Fibroblast of villous mesenchyme (primary cell): ENCODE results near the gene SLCO2A1. TPM values are rescaled to one million over a fixed set of nuclear protein-coding genes. Genes with fewer than 3 reads are reported as not detected.

ENCODE experiments used
- DNase-seq: peaks from one replicate; pipeline ENCODE4 v3.0.0-alpha.2; 2010; ENCODE audit warnings: low read depth
- H3K4me3 ChIP-seq: 2 replicates; pipeline ENCODE4 v1.5.1; 2011; ENCODE audit warnings: low read depth, mild to moderate bottlenecking, low read length
- total RNA-seq: library from RNA; depleted of rRNA; stranded (reverse); fragments of >200 nt; gene quantifications from 2 replicates; pipeline ENCODE4 v1.2.3, GENCODE V29; 2012
- TF ChIP-seq, protein P1 (sequence below): IDR thresholded peaks from 2 replicates; pipeline ENCODE4 v1.5.1; 2012; ENCODE audit warnings: low read depth, mild to moderate bottlenecking, low read length; ENCODE audit not compliant: insufficient read depth

Gene SLCO2A1
- total RNA-seq, 1 donor = 0.43 TPM

DNA sequence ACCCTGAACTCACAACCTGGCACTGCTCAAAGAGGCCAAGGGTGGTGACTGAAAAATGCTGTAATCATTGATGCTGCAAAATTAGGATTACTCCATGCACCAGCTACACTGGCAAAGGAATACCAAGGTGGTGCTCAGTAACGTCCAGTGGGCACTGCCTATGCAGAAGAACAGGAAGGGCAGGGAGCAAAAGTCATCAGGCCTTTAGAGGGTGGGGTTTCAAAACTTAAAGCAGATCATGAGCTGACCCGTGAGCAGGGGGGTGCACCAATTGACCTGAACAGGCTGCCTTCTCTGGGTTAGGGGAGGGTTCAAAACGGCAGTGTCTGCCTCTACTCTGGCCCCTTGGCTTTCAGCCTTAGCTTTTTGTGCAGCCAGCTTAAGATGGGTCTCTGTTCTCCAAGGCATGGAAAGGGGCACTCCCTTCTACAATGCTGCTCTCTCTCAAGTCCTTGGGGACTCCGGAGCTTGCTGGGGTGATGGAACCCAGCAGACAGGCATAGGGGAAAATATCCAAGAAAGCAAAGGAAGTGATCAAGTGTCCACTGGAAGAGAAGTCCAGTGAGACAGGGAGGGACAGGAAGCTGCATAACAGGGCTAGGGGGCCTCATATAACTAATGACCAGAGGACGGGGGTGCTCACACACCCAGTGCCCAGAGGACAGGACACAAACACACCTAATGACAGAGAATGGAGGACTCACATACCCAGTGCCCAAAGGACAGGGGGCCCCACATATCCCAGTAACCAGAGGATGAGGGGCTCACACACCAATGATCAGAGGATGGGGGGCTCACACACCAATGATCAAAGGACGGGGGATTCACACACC, 145.5 kb downstream of the SLCO2A1 start:
- H3K4me3 ChIP-seq = no peak overlapping the region
- TF ChIP-seq, protein P1, sequence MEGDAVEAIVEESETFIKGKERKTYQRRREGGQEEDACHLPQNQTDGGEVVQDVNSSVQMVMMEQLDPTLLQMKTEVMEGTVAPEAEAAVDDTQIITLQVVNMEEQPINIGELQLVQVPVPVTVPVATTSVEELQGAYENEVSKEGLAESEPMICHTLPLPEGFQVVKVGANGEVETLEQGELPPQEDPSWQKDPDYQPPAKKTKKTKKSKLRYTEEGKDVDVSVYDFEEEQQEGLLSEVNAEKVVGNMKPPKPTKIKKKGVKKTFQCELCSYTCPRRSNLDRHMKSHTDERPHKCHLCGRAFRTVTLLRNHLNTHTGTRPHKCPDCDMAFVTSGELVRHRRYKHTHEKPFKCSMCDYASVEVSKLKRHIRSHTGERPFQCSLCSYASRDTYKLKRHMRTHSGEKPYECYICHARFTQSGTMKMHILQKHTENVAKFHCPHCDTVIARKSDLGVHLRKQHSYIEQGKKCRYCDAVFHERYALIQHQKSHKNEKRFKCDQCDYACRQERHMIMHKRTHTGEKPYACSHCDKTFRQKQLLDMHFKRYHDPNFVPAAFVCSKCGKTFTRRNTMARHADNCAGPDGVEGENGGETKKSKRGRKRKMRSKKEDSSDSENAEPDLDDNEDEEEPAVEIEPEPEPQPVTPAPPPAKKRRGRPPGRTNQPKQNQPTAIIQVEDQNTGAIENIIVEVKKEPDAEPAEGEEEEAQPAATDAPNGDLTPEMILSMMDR = no peak
- no peak for DNase-seq

DNA sequence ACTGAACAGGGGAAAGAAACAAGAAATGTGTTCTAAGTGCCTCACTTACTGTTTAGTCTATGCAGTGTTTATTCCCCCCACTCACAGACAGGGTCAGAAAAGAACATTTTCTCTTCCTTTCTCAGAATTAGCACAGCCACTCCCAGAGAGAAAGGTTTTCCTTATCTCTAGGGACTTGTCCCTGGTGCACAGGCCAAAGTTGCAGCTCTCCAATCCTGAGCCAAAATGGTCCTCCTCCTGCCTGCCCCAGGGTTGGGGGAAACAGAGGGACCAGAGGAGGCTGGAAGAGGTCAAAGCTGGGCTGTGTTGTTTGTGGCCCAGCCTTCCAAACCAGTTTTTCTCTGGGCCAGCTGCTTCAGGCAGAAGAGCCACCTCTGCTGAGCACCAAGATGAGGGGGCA, 146.1 kb downstream of the SLCO2A1 start:
- no peak for DNase-seq
- TF ChIP-seq, protein P1 = no peak

DNA sequence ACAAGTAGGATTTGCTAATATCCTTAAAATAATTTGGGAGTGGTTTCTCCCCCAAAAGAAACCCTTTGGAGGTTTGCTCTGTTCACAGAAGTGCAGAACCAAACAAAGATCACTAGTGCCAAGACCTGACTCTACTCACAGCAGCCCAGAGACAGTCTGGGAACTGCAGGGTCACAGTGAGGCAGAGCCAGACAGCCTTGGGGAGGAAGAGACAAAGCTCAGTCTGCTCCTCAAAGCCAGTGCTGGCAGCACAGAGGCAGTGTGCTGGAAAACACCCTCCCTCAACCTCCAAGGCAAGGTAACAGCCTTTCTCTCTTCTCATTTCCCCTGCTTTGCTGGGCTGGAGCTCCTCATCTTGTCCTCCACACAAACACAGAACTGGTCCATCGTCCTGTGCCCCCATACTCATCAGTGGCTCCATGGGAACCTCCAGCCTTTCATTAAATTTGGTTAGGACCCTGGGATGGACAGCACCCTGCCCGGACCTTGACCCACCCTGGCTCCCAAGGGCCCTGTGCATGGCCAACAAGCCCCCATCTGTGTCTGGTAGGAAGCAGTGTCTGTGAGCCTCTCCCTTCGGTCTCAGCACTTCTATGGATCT, 146.6 kb downstream of the SLCO2A1 start:
- DNase-seq = no peak
- TF ChIP-seq, protein P1 = no peak
- H3K4me3 ChIP-seq = no peak overlapping the region

More for the DNA sequence above, 146.1 kb downstream of the SLCO2A1 start:
- H3K4me3 ChIP-seq = no peak overlapping the region

DNA sequence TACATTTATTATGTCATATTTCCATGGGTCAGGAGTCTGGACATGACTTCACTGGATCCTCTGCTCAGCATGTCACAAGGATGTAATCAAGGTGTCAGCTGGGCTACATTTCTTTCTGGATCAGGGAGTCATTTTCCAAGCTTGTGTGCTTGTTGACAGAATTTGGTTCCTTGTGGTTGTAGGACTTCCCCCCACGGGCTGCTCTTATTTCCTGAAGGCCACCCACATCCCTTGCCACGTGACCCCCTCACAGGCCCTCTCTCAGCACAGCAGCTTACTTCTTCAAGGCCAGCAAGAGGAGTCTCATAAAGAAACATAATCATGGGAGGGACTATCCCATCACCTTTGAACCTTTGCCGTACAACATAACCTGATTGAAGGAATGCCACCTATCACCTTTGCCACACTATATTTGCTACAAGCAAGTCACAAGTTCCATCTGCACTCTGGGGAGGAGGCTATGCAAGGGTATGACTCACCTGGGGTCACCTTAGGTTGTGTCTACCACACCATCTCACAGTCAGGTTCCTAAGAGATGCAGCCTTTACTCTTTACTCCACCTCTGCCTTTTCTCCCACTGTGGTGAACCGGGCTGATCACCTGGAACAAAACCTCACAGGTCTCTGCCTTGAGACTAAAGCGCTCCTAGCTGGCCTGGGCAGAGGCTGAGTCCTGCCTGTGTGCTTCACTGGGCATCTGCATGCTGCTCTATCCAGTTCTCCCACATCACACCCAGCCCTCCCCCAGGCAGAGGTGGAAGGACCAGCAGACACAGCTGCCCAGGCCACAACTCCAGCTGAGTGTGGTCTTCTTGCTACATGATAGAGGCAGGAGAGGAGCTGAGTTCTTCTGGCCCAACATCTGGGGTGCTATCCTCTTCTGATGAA, 147.5 kb downstream of the SLCO2A1 start:
- no peak for DNase-seq
- H3K4me3 ChIP-seq = no peak overlapping the region
- TF ChIP-seq, protein P1 = no peak

DNA sequence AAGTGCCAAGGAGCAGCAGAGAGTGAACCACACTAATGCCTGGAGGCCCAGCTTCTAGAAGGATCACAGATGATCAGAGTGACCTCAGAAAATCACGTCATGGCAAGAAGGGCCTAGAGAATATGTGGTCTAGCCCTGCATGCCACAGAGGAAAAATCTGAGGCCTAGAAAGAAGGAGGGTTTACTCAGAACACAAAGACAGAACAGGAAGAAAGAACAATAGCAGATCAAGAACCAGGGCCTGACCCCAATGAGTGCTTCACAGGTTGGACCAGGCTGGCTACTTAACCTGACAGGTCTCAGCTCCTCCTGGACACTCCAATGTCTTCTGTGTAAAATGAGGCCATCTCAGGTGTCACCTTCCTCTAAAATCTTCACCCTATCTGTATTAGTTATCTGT, 148.2 kb downstream of the SLCO2A1 start:
- H3K4me3 ChIP-seq = no peak overlapping the region
- TF ChIP-seq, protein P1 = no peak
- no peak for DNase-seq

DNA sequence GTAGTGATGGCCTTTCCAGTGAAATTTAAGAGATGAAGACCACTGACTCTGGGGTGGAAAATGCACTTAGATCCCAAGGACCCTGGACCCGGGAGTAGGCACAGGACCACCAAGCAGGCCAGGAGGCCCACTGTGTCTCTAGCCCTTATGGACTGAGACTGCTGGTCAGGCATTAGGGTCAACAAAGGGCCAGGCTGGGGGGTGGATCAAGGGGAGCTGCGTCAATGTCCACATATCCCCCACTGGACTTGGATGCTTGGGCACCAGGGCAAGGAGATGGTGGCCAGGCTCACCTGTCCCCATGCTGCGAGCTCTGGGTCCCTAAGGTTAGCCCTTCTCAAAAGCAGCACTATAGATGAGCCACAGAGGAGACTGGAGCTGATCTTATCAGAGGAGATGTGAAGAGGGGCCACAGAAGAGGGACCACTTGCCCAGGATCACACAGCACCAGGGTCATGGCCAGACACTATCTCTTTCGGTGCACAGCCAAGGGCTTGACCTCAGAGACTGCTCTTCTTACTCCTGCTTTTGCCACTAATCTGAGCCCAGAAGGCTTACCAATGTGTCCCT, 148.8 kb downstream of the SLCO2A1 start:
- H3K4me3 ChIP-seq = no peak overlapping the region
- TF ChIP-seq, protein P1 = no peak
- no peak for DNase-seq
